ENCODE results near the gene EID3. TPM values are rescaled to one million over a fixed set of nuclear protein-coding genes. Genes with fewer than 3 reads are reported as not detected.
A peak's percentile ranks its signal among the peaks of the same experiment; 100 is the strongest.

The EID3 gene
- total and polyA plus RNA-seq, 9 of the 15 experiments (the other 6 are each of a cell fraction or from before 2014, with no cell fraction given) = 0.07 to 3.5 (median 0.42) TPM

GRCh38 chr12:104285740-104286515 lies 17.6 kb upstream of the EID3 start (continued):
- TF ChIP-seq ZBTB11 (CRISPR knock-in tag; IDR thresholded peaks at IDR 0.05) (0 out of 6 replicates have a peak, but pooled peaks of 1 of the 3 experiments have one; percentile 5), EGR1 (conservative IDR thresholded peaks at IDR 0.05) (0 out of 2 replicates have a peak, but pooled peaks have one; percentile 10), ETS2 (tag; IDR thresholded peaks at IDR 0.05; ENCODE audit: borderline replicate concordance, poor library complexity, severe bottlenecking) (no peak), GTF2F1 (IDR thresholded peaks at IDR 0.05; ENCODE audit: low read depth, low read length) (no peak), NCOR1 (IDR thresholded peaks at IDR 0.05) (no peak), SAFB2 (IDR thresholded peaks at IDR 0.05; ENCODE audit: borderline replicate concordance, low read depth, low read length, severe bottlenecking) (no peak), ATF4 (CRISPR knock-in tag; IDR thresholded peaks at IDR 0.05) (no peak), NFIC (IDR thresholded peaks at IDR 0.05) (no peak), PCBP2 (IDR thresholded peaks at IDR 0.05; ENCODE audit: low read depth, low read length, poor library complexity, severe bottlenecking) (no peak), ZNF696 (CRISPR knock-in tag; conservative IDR thresholded peaks at IDR 0.05) (no peak), NR2C1 (IDR thresholded peaks at IDR 0.05) (no peak), NR2C1 (tag; IDR thresholded peaks at IDR 0.05) (no peak), NR0B1 (IDR thresholded peaks at IDR 0.05; ENCODE audit: partially characterized antibody) (peak; percentile 75), TCF3 (CRISPR knock-in tag; IDR thresholded peaks at IDR 0.05) (no peak), MIER1 (IDR thresholded peaks at IDR 0.05; ENCODE audit: low read depth) (no peak), RCOR1 (IDR thresholded peaks at IDR 0.05; ENCODE audit: borderline replicate concordance in 1 of 2, low read depth in 2 of 2, low read length in 2 of 2) (no peak), SP2 (IDR thresholded peaks at IDR 0.05; ENCODE audit: extremely low read depth, low read depth, low read length, poor library complexity, severe bottlenecking) (no peak)
- TF ChIP-seq, protein P1, sequence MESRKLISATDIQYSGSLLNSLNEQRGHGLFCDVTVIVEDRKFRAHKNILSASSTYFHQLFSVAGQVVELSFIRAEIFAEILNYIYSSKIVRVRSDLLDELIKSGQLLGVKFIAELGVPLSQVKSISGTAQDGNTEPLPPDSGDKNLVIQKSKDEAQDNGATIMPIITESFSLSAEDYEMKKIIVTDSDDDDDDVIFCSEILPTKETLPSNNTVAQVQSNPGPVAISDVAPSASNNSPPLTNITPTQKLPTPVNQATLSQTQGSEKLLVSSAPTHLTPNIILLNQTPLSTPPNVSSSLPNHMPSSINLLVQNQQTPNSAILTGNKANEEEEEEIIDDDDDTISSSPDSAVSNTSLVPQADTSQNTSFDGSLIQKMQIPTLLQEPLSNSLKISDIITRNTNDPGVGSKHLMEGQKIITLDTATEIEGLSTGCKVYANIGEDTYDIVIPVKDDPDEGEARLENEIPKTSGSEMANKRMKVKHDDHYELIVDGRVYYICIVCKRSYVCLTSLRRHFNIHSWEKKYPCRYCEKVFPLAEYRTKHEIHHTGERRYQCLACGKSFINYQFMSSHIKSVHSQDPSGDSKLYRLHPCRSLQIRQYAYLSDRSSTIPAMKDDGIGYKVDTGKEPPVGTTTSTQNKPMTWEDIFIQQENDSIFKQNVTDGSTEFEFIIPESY (CRISPR knock-in tag; IDR thresholded peaks at IDR 0.05) = no peak
